GM18519 (cell line): ENCODE data around the gene ORM2.

Experiments used
- ATAC-seq: cut with Tn5 transposase; IDR thresholded peaks from one replicate; pipeline ENCODE4 v1.9.1; 2021; ENCODE audit warnings: mild to moderate bottlenecking, moderate library complexity; ENCODE audit not compliant: unreplicated experiment, low FRiP score

The ORM2 gene

GRCh38 chr9:114346146-114346545, 16.5 kb downstream of the ORM2 start:
- ATAC-seq: no peak

GRCh38 chr9:114347675-114348074, 18.0 kb downstream of the ORM2 start:
- no peak for ATAC-seq

GRCh38 chr9:114348261-114348905, 18.7 kb downstream of the ORM2 start:
- ATAC-seq: no peak

- ATAC-seq: peak; percentile 78
These were observed 19.3 kb downstream of the ORM2 start for GRCh38 chr9:114348906-114349482.

GRCh38 chr9:114349713-114350480, 20.2 kb downstream of the ORM2 start:
- ATAC-seq: no peak

- no peak for ATAC-seq
These were observed 21.1 kb downstream of the ORM2 start for GRCh38 chr9:114350636-114351401.

- no peak for ATAC-seq
These were observed 22.3 kb downstream of the ORM2 start for GRCh38 chr9:114351932-114352331.

- ATAC-seq: no peak
These were observed 26.2 kb downstream of the ORM2 start for GRCh38 chr9:114355821-114356220.

- no peak for ATAC-seq
These were observed 27.1 kb downstream of the ORM2 start for GRCh38 chr9:114356792-114357191.

GRCh38 chr9:114357360-114357759, 27.7 kb downstream of the ORM2 start:
- no peak for ATAC-seq

GRCh38 chr9:114357911-114358328, 28.3 kb downstream of the ORM2 start:
- ATAC-seq: no peak

GRCh38 chr9:114359801-114360200, 30.1 kb downstream of the ORM2 start:
- ATAC-seq: no peak

- no peak for ATAC-seq
These were observed 31.9 kb downstream of the ORM2 start for GRCh38 chr9:114361542-114361941.

- ATAC-seq: no peak
These were observed 32.7 kb downstream of the ORM2 start for GRCh38 chr9:114362394-114362793.

- ATAC-seq: no peak
These were observed 33.8 kb downstream of the ORM2 start for GRCh38 chr9:114363424-114363823.

- ATAC-seq: no peak
These were observed 34.7 kb downstream of the ORM2 start for GRCh38 chr9:114364134-114365041.

GRCh38 chr9:114365194-114365593, 35.5 kb downstream of the ORM2 start:
- no peak for ATAC-seq

- ATAC-seq: peak; percentile 34
These were observed 36.9 kb downstream of the ORM2 start for GRCh38 chr9:114366334-114367128.

GRCh38 chr9:114367366-114367765, 37.7 kb downstream of the ORM2 start:
- no peak for ATAC-seq
